Cardiac septum (tissue), 1 donor: ENCODE data around the gene ITPKA. TPM values are rescaled to one million over a fixed set of nuclear protein-coding genes. Genes with fewer than 3 reads are reported as not detected.

Source experiments
- DNase-seq: peaks from one replicate; pipeline ENCODE4 v3.0.0-alpha.2; 2020; ENCODE audit warnings: low spot score
- intact Hi-C: fragments of 100-400 bp; cut with DNase I; formaldehyde crosslinking; loops from one replicate; pipeline ENCODE4 v1.14.0; 2022
- total RNA-seq: library from RNA; stranded (reverse); fragmentation: NEBNext Ultra II Directional; extraction: Animal tissue kit (Norgen Biotek cat#: 25700); gene quantifications from one replicate; pipeline ENCODE4 v1.2.1, GENCODE V29; 2021
- donor health status: DM: no; HTN: no; CAD: no.

ITPKA gene
- total RNA-seq, 1 donor from 2014 or later, result 1.0 TPM

GRCh38 chr15:41487802-41488201 lies 5.9 kb upstream of the ITPKA start:
- intact Hi-C loops, result no loop called here
- DNase-seq, result no peak

GRCh38 chr15:41489641-41490040 lies 4.0 kb upstream of the ITPKA start:
- no peak for DNase-seq
- intact Hi-C loops, result no loop called here

GRCh38 chr15:41490355-41490754 lies 3.3 kb upstream of the ITPKA start:
- no peak for DNase-seq
- intact Hi-C loops, result no loop called here

GRCh38 chr15:41491889-41492288 lies 1.8 kb upstream of the ITPKA start:
- DNase-seq, result no peak
- intact Hi-C loops, result no loop called here

- no peak for DNase-seq
- intact Hi-C loops, result no loop called here
Observed at GRCh38 chr15:41492597-41493204, 973 bp upstream of the ITPKA start.

GRCh38 chr15:41493902-41494189 lies 172 bp downstream of the ITPKA start:
- no peak for DNase-seq
- intact Hi-C loops, result no loop called here

- no peak for DNase-seq
Observed at GRCh38 chr15:41494190-41494921, 682 bp downstream of the ITPKA start.

GRCh38 chr15:41494922-41495735 lies 1.5 kb downstream of the ITPKA start:
- no peak for DNase-seq
- intact Hi-C loops, result no loop called here

More at GRCh38 chr15:41494190-41494921, 682 bp downstream of the ITPKA start:
- intact Hi-C loops, result no loop called here

GRCh38 chr15:41495736-41496599 lies 2.3 kb downstream of the ITPKA start:
- intact Hi-C loops, result no loop called here
- no peak for DNase-seq

- no peak for DNase-seq
- intact Hi-C loops, result no loop called here
Observed at GRCh38 chr15:41498657-41499056, 5.0 kb downstream of the ITPKA start.

- no peak for DNase-seq
- intact Hi-C loops, result no loop called here
Observed at GRCh38 chr15:41499109-41499851, 5.6 kb downstream of the ITPKA start.

GRCh38 chr15:41501191-41501917 lies 7.7 kb downstream of the ITPKA start:
- intact Hi-C loops, result no loop called here
- no peak for DNase-seq

GRCh38 chr15:41501931-41502794 lies 8.5 kb downstream of the ITPKA start:
- intact Hi-C loops, result no loop called here
- no peak for DNase-seq

GRCh38 chr15:41502795-41503668 lies 9.4 kb downstream of the ITPKA start:
- intact Hi-C loops, result no loop called here
- no peak for DNase-seq

- DNase-seq, result no peak
- intact Hi-C loops, result no loop called here
Observed at GRCh38 chr15:41503669-41504010, 10.0 kb downstream of the ITPKA start.

- no peak for DNase-seq
- intact Hi-C loops, result no loop called here
Observed at GRCh38 chr15:41504751-41505492, 11.2 kb downstream of the ITPKA start.
